ENCODE measurements around the gene PON2. TPM values are rescaled to one million over a fixed set of nuclear protein-coding genes. Genes with fewer than 3 reads are reported as not detected.

PON2 gene
- total RNA-seq, 1 experiment from 2014 or later, result not detected

DNA sequence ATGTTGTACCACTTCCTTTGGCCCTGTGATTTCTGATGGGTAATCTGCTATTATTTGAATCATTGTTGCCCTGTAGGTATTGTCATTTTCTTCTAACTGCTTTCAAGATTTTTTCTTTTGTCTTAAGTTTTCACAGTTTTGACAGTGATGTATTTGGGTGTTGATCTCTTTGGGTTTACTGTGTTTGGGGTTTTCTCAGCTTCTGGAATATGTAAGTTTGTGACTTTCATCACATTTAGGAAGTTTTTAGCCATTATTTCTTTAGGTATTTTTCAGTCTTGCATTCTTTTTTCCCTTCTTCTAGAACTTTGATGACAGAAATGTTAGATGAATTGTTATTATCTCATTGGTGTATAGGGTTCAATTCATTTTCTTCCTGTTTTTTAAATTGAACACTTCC, 23.1 kb upstream of the PON2 start:
- H3K4me2 ChIP-seq (ENCODE audit: low read depth, low read length, poor library complexity, severe bottlenecking), result no peak overlapping the region
- H3K27ac ChIP-seq (ENCODE audit: low read length), result no peak overlapping the region
- no peaks in the 10 kb centered on the region for H3K9me2 ChIP-seq (replicated peaks; ENCODE audit: insufficient read depth, low read length)
- no peak for DNase-seq
- no peaks in the 10 kb centered on the region for H3K36me3 ChIP-seq (ENCODE audit: insufficient read depth, low read length)
- H3K9me3 ChIP-seq (ENCODE audit: low read length), result no peaks in the 10 kb centered on the region
- no peaks in the 10 kb centered on the region for H4K20me1 ChIP-seq (ENCODE audit: insufficient read depth, low read depth, low read length)
- no peak overlapping the region for H3K4me3 ChIP-seq (ENCODE audit: low read length)
- no peak overlapping the region for H3K9ac ChIP-seq (ENCODE audit: low read length)
- no peak overlapping the region for H2AFZ ChIP-seq (ENCODE audit: low read length)
- no peaks in the 10 kb centered on the region for H3K27me3 ChIP-seq (ENCODE audit: low read length)
- peaks cover 4% of the 10 kb centered on the region for H3K4me1 ChIP-seq (ENCODE audit: low read length)
- H3K79me2 ChIP-seq (ENCODE audit: low read length), result no peaks in the 10 kb centered on the region

DNA sequence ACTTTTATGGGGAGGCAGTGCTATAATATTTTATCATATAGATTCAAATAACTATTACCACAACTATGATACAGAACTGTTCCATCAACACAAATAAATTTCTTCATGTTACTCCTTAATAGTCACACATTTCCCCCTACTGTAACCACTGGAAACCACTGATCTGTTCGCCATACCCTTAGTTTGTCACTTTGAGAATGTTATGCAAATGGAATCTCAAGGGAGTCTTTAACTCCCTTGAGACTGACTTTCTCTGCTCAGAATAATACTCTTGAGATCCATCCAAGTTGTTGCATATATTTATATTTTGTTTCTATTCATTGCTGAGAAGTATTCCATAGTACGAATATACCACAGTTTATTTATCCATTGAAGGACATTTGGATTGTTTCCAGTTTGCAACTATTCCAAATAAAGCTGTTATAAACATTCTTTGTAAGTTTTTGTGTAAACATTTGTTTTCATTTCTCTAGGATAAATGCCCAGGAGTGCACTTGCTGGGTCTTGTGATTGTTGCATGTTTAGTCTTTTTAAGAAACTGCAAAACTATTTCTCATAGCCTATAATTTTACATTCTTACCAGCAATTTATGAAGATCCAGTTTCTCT, 19.7 kb upstream of the PON2 start:
- no peak overlapping the region for H3K4me3 ChIP-seq (ENCODE audit: low read length)
- no peaks in the 10 kb centered on the region for H3K9me3 ChIP-seq (ENCODE audit: low read length)
- H3K4me1 ChIP-seq (ENCODE audit: low read length), result peaks cover 4% of the 10 kb centered on the region
- H3K9ac ChIP-seq (ENCODE audit: low read length), result no peak overlapping the region
- DNase-seq, result no peak
- H3K36me3 ChIP-seq (ENCODE audit: insufficient read depth, low read length), result no peaks in the 10 kb centered on the region
- H3K27me3 ChIP-seq (ENCODE audit: low read length), result no peaks in the 10 kb centered on the region
- H2AFZ ChIP-seq (ENCODE audit: low read length), result no peak overlapping the region
- no peaks in the 10 kb centered on the region for H4K20me1 ChIP-seq (ENCODE audit: insufficient read depth, low read depth, low read length)
- H3K9me2 ChIP-seq (replicated peaks; ENCODE audit: insufficient read depth, low read length), result no peaks in the 10 kb centered on the region
- H3K4me2 ChIP-seq (ENCODE audit: low read depth, low read length, poor library complexity, severe bottlenecking), result no peak overlapping the region
- H3K79me2 ChIP-seq (ENCODE audit: low read length), result no peaks in the 10 kb centered on the region
- no peak overlapping the region for H3K27ac ChIP-seq (ENCODE audit: low read length)

DNA sequence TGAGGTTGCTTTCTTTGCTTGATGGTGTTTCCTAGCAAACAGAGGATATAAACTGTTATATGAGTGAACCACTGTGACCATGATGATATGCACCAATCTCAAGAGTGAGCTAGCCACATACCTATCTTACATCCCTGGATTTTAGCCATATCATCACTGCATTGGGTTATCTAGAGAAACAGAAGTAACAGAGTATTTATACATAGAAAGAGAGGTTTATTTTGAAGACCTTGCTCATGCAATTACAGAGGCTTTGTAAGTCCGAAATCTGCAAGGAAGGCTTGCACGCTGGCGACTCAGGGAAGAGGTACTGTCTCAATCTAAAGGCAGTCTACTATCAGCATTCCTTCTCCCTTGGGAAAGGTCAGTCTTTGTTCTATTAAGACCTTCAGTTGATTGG, 11.8 kb upstream of the PON2 start:
- Histone ChIP-seq H3K9me3 (ENCODE audit: low read length) (no peaks in the 10 kb centered on the region), H3K9me2 (replicated peaks; ENCODE audit: insufficient read depth, low read length) (no peaks in the 10 kb centered on the region), H4K20me1 (ENCODE audit: insufficient read depth, low read depth, low read length) (no peaks in the 10 kb centered on the region), H3K27me3 (ENCODE audit: low read length) (no peaks in the 10 kb centered on the region), H2AFZ (ENCODE audit: low read length) (no peak overlapping the region), H3K4me2 (ENCODE audit: low read depth, low read length, poor library complexity, severe bottlenecking) (no peak overlapping the region), H3K4me3 (ENCODE audit: low read length) (no peak overlapping the region), H3K79me2 (ENCODE audit: low read length) (no peaks in the 10 kb centered on the region), H3K9ac (ENCODE audit: low read length) (no peak overlapping the region), H3K27ac (ENCODE audit: low read length) (no peak overlapping the region), H3K36me3 (ENCODE audit: insufficient read depth, low read length) (no peaks in the 10 kb centered on the region), H3K4me1 (ENCODE audit: low read length) (no peaks in the 10 kb centered on the region)
- no peak for DNase-seq

DNA sequence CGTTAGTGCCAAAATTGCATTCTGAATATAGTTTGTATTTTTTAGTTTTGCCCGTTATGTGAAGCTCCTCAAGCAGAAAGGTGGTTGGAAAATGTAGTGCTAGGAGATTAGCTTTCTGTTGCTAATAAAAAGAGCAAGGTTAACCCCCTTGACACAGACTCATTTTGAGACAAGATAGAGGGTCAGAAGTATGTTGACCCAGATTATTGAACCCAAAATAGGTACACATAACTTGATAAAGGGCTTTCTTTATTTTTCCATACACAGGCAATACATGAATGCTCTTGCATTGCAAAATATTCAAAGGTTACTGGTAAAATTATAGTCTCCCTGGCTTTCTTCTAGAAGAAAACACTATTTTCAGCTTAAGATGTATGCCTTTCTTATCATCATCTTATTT, 10.0 kb upstream of the PON2 start:
- DNase-seq, result no peak
- Histone ChIP-seq H4K20me1 (ENCODE audit: insufficient read depth, low read depth, low read length) (no peaks in the 10 kb centered on the region), H3K27me3 (ENCODE audit: low read length) (no peaks in the 10 kb centered on the region), H3K27ac (ENCODE audit: low read length) (no peak overlapping the region), H3K4me1 (ENCODE audit: low read length) (no peaks in the 10 kb centered on the region), H3K4me2 (ENCODE audit: low read depth, low read length, poor library complexity, severe bottlenecking) (no peak overlapping the region), H3K9ac (ENCODE audit: low read length) (no peak overlapping the region), H3K36me3 (ENCODE audit: insufficient read depth, low read length) (no peaks in the 10 kb centered on the region), H3K9me2 (replicated peaks; ENCODE audit: insufficient read depth, low read length) (no peaks in the 10 kb centered on the region), H3K9me3 (ENCODE audit: low read length) (no peaks in the 10 kb centered on the region), H3K4me3 (ENCODE audit: low read length) (no peak overlapping the region), H3K79me2 (ENCODE audit: low read length) (no peaks in the 10 kb centered on the region), H2AFZ (ENCODE audit: low read length) (no peak overlapping the region)

DNA sequence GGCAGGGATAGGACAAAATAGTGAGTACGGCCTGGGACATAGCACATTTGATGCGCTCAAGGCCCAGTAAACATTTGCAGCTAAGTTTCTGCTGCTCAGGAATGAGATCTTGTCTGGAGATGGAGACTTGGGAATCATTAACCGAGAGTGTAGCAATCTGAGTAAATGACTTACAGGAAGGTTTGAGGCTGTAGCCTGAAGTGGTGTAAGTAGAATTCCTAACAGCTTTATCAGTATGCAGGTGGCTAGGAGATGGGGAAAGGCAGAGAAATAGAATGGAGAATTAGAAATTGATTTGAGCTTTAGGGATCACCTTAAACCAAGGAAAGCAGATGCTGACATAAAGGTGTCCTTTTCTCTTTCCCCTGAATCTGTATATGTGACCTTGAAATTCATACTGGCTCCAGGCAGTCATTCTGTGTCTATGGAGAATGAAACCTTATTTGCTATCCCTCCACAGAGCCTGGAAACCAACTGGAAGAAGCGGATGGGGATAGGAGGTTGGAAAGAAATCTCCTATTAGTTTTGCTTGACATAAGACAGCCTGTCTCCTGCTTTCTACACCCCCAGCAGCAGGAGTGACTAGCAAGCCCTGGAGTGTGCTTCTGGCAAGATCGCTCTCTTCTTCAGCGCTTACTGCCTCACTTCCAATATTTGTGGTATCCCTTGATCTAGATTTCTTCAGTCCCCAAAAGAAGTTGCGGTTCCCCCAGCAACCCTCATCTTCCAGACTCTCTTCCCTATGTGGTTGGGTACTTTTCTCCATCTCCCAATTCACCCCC, 6.4 kb upstream of the PON2 start:
- Histone ChIP-seq H3K9ac (ENCODE audit: low read length) (no peak overlapping the region), H3K27ac (ENCODE audit: low read length) (no peak overlapping the region), H3K9me2 (replicated peaks; ENCODE audit: insufficient read depth, low read length) (no peaks in the 10 kb centered on the region), H3K9me3 (ENCODE audit: low read length) (no peaks in the 10 kb centered on the region), H2AFZ (ENCODE audit: low read length) (no peak overlapping the region), H3K4me2 (ENCODE audit: low read depth, low read length, poor library complexity, severe bottlenecking) (no peak overlapping the region), H3K36me3 (ENCODE audit: insufficient read depth, low read length) (no peaks in the 10 kb centered on the region), H3K27me3 (ENCODE audit: low read length) (no peaks in the 10 kb centered on the region), H4K20me1 (ENCODE audit: insufficient read depth, low read depth, low read length) (no peaks in the 10 kb centered on the region), H3K4me3 (ENCODE audit: low read length) (no peak overlapping the region), H3K79me2 (ENCODE audit: low read length) (no peaks in the 10 kb centered on the region), H3K4me1 (ENCODE audit: low read length) (no peaks in the 10 kb centered on the region)
- no peak for DNase-seq

DNA sequence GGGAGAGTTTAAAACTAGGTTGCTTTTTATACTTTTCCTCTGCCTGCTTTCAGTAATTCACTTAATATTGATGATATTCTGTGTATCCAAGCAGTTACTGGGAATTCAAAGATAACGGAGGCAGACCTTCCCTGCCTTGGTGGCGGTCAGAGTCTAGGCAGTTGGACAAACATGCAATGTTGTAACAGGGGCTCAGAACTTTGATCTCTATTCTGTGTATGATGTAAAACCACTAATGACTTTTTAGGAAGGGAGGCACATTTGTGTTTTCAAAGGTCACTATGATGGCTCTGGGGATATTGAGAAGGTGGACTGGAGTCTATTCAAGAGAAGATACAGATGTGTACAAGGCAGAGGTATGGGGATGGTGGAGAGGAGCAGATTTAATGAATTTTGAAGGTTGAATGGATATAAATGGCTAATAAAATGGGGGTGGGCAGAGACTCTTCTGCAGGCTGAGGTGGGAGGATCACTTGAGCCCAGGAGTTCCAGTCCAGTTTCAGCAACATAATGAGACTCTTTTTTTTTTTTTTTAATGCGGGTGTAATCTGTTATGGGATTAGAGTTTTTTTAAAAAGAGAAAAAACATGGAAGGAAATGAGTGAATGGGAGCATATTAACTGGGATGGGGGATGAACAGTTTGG, 5.7 kb upstream of the PON2 start:
- Histone ChIP-seq H4K20me1 (ENCODE audit: insufficient read depth, low read depth, low read length) (no peaks in the 10 kb centered on the region), H3K36me3 (ENCODE audit: insufficient read depth, low read length) (no peaks in the 10 kb centered on the region), H3K9me3 (ENCODE audit: low read length) (no peaks in the 10 kb centered on the region), H3K9ac (ENCODE audit: low read length) (no peak overlapping the region), H2AFZ (ENCODE audit: low read length) (no peak overlapping the region), H3K27me3 (ENCODE audit: low read length) (no peaks in the 10 kb centered on the region), H3K27ac (ENCODE audit: low read length) (no peak overlapping the region), H3K4me3 (ENCODE audit: low read length) (no peak overlapping the region), H3K9me2 (replicated peaks; ENCODE audit: insufficient read depth, low read length) (no peaks in the 10 kb centered on the region), H3K4me1 (ENCODE audit: low read length) (no peaks in the 10 kb centered on the region), H3K79me2 (ENCODE audit: low read length) (no peaks in the 10 kb centered on the region), H3K4me2 (ENCODE audit: low read depth, low read length, poor library complexity, severe bottlenecking) (no peak overlapping the region)
- DNase-seq, result no peak

DNA sequence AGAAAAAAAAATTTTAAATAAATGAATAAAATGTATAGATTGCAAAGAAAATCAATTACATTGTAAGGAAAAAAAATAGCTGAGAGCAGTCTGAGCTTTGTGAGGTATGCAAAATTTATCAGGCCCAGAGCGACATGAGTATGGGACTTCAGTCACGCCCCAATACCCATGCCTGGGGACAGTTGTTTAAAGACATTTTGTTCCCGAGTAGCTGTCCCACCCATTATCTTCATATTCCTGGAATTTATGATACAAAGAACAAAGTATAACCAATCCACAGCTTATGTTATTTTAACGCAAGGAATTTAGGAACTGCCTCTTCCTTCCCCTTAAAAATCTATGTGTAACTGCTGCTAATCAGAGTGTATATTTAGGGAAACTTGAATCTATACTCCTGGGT, 1.6 kb upstream of the PON2 start:
- no peaks in the 10 kb centered on the region for H3K9me2 ChIP-seq (replicated peaks; ENCODE audit: insufficient read depth, low read length)
- no peak overlapping the region for H3K27ac ChIP-seq (ENCODE audit: low read length)
- H3K79me2 ChIP-seq (ENCODE audit: low read length), result no peaks in the 10 kb centered on the region
- H4K20me1 ChIP-seq (ENCODE audit: insufficient read depth, low read depth, low read length), result no peaks in the 10 kb centered on the region
- H3K4me2 ChIP-seq (ENCODE audit: low read depth, low read length, poor library complexity, severe bottlenecking), result no peak overlapping the region
- no peak overlapping the region for H3K4me3 ChIP-seq (ENCODE audit: low read length)
- DNase-seq, result no peak
- H2AFZ ChIP-seq (ENCODE audit: low read length), result no peak overlapping the region
- no peaks in the 10 kb centered on the region for H3K4me1 ChIP-seq (ENCODE audit: low read length)
- no peaks in the 10 kb centered on the region for H3K9me3 ChIP-seq (ENCODE audit: low read length)
- no peaks in the 10 kb centered on the region for H3K27me3 ChIP-seq (ENCODE audit: low read length)
- H3K9ac ChIP-seq (ENCODE audit: low read length), result no peak overlapping the region
- H3K36me3 ChIP-seq (ENCODE audit: insufficient read depth, low read length), result no peaks in the 10 kb centered on the region

DNA sequence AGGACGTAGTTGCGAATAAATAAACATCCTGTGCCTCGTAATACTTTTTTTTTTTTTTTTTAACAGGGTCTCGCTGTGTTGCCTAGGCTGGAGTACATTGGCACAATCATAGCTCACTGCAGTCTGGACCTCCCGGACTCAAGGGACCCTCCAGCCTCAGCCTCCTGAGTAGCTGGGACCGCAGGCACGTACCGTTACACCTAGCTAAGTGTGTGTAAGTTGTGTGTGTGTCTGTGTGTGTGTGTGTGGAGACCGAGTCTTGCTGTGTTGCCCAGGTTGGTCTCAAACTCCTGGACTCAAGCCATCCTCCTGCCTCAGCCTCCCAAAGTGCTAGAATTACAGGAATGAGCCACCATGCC, 573 bp upstream of the PON2 start:
- H3K27ac ChIP-seq (ENCODE audit: low read length), result no peak overlapping the region
- H2AFZ ChIP-seq (ENCODE audit: low read length), result no peak overlapping the region
- no peak overlapping the region for H3K4me3 ChIP-seq (ENCODE audit: low read length)

More for the DNA sequence above, 573 bp upstream of the PON2 start:
- no peaks in the 10 kb centered on the region for H3K27me3 ChIP-seq (ENCODE audit: low read length)
- no peak overlapping the region for H3K4me2 ChIP-seq (ENCODE audit: low read depth, low read length, poor library complexity, severe bottlenecking)
- no peaks in the 10 kb centered on the region for H4K20me1 ChIP-seq (ENCODE audit: insufficient read depth, low read depth, low read length)
- no peaks in the 10 kb centered on the region for H3K4me1 ChIP-seq (ENCODE audit: low read length)
- no peaks in the 10 kb centered on the region for H3K36me3 ChIP-seq (ENCODE audit: insufficient read depth, low read length)
- H3K9me3 ChIP-seq (ENCODE audit: low read length), result no peaks in the 10 kb centered on the region
- H3K9me2 ChIP-seq (replicated peaks; ENCODE audit: insufficient read depth, low read length), result no peaks in the 10 kb centered on the region
- no peaks in the 10 kb centered on the region for H3K79me2 ChIP-seq (ENCODE audit: low read length)
- DNase-seq, result no peak
- H3K9ac ChIP-seq (ENCODE audit: low read length), result no peak overlapping the region
